NCI-H187 (cell line): Measurements from ENCODE around the gene FBLN1.
"Not testable (repeated sequence)": the region's sequence is repeated elsewhere in the genome, so short reads cannot be mapped to it uniquely, and the experiment has no call there.

ENCODE experiments used
- DNase-seq, 2 experiments: peaks; one replicate each; lab custom pipeline; 2025; lab: John Stamatoyannopoulos, UW

Gene FBLN1

DNA sequence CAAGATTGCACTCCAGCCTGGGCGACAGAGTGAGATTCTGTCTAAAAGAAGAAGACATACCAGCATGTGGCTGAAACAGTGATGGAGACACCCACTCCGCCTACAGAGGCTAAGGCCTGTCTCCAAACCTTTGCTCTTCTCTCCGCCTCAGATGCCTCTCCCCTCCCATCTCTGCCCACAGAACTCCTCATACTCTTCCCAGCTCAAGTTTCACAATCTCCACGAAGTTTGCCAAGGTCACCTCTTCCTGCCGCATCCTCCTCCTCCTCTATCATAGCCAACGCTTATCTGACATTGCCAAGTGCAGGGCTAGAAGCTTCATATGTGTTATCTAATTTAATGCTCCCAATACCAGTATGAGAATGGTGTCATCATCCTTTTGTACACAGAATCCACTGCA, 25.9 kb upstream of the FBLN1 start:
- DNase-seq = no peak

DNA sequence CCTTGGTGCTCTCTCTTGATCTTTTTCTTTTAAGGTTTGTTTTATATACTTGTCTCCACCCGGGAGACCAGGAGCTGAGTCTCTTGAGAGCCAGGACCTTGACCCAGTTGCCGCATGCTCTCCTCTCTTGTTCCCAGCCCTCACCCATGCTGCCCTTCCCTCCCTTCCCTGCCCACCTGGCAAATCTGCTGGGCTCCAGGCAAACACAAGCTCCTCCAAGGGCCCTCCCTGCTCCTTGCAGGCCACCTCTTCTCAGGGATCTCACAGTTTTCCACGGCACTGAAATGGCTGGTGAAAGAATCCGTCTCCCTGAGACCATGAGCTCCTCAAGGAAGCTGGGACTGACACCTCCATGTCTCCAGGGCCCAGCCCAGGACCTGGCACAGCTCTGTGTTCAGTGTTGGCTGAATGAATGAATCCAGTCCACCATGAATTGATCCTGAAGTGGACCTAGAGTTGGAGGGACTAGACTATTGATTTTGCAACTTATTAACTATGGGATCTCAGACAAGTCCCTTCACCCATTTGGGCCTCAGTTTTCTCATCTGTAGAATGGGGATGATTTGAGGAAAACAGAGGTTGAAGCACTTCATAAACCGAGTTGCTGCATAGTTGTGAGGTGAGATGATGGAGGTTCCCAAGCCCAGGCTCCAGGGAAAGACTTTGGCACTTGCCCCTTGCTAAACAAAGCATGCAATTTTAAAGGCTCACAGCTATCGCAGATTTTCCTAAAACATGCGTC, 25.1 kb upstream of the FBLN1 start:
- no peak for DNase-seq

DNA sequence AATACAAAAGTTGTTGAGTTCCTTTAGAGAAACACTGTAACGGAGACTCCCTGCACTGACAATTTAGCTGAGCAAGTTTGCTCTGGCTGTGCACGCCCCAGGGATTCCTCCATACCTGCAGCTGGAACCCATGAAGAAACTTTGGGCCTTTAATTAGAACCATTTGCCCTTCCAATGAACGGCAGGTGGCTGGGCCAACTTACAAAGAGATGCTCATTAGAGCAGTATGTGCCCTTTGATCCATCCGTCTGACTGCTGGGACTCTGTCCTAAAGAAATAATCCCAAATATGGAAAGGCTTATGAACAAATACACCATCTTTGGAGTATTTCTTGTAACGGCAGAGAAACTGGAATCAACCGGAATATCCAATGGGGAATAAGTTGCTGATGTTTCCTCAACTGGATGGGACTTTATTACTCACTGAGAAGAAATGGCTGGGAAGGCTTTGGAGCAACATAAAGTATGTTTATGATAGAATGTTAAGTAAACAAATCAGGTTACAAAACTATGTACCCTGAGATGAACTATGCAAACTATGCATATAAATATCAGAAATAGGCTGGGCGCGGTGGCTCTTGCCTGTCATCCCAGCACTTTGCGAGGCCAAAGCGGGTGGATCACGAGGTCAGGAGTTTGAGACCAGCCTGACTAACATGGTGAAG, 24.4 kb upstream of the FBLN1 start:
- DNase-seq = no peak

DNA sequence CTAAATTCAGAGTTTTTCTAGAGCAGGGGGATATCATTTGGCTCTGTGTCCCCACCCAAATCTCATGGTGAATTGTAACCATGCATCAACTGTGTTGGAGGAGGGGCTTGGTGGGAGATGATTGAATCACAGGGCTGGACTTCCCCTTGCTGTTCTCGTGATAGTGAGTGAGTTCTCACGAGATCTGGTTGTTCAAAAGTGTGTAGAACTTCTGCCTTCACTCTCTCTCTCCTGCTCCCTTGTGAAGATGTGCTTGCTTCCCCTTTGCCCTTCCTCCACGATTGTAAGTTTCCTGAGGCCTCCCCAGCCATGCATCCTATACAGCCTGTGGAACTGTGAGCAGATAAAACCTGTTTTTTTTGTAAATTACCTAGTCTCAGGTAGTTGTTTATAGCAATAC, 22.0 kb upstream of the FBLN1 start:
- no peak for DNase-seq

DNA sequence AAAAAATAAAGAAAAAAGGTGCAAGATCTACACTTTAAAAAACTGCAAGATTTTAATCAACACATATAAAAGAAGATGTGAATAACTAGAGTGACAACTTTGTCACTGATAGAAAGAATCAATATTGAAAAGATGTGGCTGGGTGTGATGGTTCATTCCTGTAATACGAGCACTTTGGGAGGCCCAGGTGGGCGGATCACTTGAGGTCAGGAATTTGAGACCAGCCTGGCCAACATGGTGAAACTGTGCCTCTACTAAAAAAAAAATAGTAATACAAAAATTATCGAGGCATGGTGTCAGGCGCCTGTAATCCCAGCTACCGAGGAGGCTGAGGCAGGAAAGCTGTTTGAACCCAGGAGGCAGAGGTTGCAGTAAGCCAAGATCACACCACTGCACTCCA, 21.0 kb upstream of the FBLN1 start:
- no peak for DNase-seq

DNA sequence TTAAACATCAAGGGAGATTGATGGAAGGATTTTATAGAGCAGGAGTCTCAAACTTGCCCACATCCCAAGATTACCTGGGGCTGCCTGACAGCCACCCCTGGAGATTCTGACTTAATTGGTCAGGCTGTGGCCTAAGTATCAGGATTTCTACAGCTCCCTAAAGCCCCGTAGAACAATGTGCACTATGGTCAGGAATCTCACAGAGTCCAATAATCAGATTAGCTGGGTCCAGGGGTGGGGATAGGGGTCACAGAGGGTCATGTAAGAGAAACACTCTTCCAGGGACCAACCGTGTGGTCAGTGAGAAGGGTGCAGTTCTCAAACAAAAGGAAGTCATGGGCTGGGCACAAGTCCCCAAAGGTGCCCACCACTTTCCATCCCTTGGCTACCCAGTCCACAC, 20.5 kb upstream of the FBLN1 start:
- no peak for DNase-seq

DNA sequence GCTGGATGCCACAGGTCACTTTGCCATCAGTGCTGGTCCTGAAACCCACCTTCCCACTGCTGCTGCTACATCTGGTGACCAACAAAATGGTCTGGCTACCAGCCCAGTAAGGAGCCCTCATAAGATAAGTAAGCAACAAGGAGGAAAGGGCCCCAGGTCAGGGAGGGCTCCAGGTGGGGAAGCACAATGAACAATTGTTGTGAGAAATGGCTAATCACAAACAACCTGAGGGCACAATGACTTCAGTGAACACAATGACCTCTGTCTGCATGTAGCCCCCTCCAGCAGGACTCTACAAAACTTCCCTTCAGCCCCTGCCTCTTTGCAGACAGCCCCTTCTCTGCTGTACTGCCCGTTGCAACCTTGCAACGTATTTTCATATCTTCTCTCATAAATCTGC, 19.4 kb upstream of the FBLN1 start:
- no peak for DNase-seq

DNA sequence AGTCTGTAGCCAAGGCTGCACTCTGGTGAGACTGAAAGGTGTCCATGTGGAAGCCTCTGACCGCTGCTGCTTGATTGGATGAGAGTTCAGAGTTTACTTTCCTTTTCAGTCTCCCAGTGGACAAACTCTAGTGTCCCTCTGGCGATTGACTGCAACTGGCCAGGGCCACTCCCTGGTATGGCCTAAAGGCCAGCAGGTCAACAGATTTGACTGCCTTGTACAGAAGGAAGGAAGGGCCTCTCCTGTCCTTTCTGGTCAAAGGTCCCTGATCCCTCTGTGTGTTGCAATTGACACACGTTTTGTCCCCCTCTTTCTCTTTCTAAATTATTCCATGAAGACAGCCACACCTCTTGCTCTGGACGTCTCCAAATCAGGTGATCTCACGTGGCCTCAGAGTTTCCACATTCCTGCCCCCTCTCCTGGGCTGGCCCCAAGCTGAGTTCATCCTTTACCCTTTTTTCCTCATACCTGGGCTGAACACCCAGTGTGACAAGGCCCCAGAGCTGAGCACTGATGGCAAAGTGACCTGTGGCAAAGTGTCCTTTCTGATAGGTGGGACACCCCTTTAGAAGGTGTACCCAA, 18.7 kb upstream of the FBLN1 start:
- DNase-seq = no peak

DNA sequence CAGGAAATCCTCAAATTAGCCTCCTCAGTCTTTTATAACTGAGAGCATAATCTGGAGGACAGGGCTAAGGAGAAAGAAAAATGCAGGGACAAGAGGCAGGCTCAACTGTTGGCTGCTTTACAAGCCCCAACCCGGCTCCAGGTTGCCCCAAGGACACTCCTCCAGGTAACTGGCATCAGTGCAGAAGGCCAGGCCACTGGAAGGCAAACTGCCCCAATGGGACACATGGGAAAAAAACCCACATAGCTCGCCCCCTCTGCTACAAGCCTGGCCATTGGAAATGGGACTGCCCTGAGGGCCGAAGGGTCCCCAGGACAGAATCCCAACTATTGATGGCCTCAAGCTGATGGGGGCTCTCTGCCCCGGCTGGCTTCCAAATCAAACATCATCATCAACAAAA, 17.9 kb upstream of the FBLN1 start:
- DNase-seq = no peak

DNA sequence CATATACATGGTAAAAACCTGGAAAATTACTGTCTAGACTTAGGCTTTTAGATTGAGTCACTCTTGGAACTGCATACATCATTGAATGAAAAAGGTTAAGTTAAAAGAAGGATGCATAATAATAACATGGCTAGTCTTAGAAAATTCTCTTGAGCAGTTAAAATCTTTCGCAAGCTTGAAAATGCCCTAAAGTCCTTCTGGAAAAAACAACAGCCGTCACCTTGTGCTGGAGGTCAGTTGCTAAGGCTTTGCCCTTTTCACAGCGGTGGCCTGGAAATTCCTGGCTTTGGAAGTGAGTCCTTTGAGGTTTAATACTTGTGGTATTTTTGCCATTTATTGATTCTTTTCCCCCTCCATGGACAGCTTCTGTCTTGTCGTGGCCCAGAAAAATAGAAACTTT, 17.4 kb upstream of the FBLN1 start:
- DNase-seq = no peak

DNA sequence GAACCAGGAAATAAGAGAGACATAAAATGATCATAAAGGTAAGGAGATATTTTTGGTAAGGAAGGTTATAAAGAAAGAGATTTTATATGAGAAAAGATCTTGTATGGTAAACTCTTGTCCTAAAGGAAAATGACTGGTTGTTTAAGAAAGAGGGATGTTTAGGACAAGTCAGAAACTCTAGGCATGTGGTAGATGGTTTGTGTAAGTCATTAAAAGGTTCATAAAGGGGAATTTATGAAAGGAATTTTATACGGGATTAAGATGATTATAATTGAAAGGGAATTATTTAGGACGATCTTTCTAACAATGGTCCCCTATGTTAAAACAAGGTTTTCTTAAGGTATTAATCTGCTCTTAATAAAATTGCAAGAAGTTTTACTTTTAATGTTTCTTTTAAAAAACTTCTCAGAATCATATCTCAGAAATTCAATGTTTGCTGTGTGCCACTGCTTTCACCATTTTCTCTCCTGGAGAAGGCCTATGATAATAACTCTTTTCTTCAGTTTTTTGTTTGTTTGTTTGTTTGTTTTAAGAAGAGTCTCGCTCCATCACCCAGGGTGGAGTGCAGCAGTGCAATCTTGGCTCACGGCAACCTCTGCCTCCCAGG, 13.8 kb upstream of the FBLN1 start:
- no peak for DNase-seq

DNA sequence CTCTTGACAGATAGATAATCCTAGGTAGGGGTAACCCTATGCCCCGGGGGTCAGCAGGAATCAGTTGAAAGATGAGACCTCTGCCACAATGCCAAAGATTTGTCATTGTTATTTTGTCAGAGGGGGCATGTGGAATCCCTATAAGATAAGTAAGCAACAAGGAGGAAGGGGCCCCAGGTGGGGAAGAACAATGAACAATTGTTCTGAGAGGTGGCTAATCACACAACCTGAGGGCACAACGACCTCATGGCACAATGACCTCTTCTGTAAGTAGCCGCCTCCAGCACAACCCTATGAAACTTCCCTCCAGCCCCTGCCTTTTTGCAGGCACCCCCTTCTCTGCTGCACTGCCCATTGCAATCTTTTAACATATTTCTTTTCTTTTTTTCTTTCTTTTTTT, 11.8 kb upstream of the FBLN1 start:
- DNase-seq = no peak

DNA sequence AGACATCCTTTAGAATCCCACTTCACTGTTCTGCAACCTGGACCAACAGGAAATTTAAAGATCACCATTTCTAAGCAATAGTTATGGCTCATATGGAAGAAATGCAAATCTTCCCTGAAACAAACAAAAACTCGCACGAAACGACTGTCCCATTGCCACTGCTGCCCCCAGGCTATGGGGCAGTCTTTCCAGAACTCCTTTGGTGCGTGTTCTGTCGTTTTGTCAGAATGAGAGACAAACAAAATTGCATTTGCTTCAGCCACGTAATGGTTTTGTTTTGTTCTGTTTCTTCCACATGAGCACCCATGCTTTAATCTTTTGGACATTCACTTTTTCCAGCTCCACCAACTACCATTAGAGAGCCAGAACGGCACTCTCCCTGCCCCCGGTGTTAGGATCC, 10.8 kb upstream of the FBLN1 start:
- no peak for DNase-seq

DNA sequence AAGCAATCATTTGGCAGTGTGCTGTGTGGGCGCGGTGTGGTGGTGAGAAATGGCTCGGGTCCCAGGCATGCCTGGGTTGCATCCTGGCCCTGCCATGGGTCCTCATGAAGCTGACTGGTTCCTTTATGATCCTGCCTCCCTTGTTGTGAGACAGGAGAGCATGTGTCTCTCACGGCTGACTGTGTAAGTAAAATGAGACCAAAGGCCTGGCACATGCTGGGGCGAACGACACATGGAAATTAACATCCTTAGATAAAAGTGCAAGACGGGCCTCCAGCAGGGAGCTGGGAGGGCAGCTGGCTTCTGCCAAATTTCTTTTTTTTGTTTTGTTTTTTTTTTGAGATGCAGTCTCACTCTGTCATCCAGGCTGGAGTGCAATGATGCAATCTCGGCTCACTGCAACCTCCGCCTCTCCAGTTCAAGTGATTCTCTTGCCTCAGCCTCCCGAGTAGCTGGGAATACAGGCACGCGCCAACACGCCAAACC, 9.4 kb upstream of the FBLN1 start:
- DNase-seq = no peak

DNA sequence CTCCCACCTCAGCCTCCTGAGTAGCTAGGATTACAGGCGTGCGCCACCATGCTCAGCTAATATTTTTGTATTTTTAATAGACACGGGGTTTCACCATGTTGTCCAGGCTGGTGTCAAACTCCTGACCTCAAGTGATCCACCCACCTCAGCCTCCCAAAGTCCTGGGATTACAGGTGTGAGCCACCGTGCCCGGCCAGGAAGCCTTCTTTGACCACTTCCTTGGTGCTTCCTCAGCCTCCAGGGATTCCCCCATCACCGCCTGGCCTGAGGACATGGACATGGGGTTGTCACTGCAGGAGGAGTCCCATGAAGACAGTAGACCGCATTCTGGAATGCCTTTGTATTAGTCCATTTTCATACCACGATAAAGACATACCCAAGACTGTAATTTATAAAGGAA, 8.4 kb upstream of the FBLN1 start:
- DNase-seq = not testable (repeated sequence)

DNA sequence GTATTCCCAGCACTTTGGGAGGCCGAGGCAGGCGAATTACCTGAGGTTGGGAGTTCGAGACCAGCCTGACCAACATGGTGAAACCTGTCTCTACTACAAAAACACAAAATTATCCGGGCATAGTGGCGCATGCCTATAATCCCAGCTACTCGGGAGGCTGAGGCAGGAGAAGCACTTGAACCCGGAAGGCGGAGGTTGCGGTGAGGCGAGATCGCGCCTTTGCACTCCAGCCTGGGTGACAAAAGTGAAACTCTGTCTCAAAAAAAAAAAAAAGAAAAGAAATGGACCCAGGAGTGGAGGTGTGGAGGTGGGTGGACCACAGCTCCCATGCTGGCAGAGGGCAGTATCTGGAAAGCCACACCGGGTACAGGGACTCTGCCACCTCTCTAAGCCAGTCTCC, 7.1 kb upstream of the FBLN1 start:
- DNase-seq = not testable (repeated sequence)

DNA sequence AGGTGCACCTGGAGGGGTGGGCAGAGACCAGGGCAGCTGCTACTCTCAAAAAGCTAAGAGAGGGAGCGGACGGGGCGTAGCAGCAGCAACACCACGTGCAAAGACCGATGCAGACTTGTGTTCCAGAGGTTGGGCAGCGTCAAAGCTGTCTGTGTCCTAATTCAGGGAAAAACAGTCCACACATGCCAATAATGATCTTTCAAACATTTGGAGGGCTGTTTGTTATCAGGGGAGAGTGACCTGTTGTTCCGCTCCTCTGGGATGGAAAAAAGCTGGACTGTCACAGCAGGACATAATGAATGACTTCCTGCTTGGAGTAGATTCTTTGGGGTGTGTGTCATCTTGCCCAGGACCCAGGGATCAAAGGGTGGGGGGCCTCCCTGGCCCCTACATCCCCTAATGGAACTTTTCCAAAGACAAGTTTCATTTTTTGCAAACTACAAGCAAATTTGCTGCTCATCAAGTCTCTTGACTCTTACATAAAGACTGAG, 6.2 kb upstream of the FBLN1 start:
- DNase-seq = no peak

DNA sequence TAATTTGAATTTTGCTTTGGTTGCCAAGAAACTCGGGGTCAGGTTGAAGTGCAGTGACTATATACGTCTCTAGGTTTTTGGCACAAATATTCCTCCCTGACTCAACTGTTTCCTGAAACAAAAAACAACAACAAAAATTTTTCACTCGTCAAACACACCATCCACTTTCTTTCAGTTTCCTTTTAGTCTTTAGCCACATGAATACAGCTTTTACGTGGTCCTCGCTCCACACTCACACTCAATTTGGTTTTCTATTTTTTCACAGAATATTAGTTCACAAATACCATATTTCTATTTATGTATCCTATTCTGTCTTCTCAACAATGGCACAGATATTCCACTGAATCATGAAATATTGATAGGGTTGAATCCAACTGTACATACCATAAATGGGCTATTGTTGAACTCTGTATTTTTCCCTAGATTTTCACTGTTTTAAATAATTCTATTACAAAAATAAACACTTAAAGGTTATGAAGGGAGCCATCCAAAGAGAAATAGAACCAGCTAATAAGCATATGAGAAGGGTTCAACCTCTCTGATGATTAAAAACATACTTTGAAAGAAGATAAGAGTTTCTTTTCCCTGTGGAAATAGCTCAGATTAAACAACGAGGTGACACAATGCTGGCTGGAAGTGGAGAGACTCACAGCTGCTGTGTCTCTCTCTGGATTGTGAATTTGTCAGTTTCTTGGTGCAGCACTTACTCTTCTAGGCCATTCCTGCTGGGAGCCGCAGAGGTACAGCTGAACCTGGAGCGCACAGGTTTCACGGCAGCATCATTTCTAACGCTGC, 5.1 kb upstream of the FBLN1 start:
- DNase-seq = no peak

DNA sequence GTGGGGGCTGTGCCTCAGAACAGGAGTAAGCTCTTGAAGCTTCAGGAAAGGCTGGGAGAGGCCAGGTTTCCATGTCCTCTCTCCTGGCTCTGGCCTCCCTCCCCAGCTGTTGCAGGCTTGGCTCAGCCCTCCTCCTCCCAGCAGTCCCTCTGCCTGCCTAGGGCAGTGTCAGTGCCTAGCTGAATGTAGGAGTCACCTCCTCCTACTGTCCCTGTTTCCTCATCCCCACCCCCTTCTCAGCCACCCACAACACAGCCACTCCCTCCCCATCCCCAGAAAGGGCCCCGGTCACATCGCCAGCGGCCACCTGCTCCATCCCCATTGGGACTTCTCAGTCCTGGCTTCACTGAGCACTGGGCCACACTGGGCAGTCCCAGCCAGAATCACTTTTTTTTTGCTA, 2.9 kb upstream of the FBLN1 start:
- no peak for DNase-seq

DNA sequence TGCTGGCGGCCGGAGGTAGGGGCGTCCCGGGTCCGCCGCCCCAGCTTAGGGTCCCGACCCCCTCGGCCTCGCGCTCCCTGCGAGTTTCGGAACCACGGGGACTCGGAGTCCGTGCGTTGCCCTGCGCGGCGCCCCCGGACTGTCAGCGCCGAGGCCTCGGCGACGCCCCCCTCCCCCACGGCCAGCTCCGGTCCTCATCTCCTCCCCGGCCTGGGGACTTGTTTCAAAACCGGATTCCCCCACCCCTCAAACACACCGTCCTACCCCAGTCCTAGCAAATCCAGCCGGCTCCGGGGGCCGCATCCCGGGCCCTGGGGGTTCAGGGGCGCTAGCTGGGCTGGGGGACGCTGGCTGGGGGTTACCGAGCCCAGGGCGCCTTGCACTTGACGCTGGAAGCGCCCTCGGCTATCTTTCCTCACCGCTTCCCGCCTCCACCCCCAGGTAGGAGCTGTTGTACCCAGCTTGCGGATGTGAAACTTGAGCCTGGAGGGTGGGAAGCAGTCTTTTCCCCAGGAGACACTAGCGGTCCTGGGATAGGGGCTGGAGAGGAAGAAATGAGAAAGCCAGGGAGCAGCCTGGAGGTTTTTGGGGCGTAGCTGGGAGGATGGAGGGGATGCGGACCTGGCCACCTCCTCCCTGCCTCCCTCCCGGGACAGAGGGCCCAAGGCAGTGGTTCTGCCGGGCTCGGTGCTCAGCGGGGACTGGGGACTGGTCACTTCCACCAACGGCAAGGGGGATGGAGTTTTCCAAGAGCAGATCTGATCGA, 550 bp downstream of the FBLN1 start:
- no peak for DNase-seq

DNA sequence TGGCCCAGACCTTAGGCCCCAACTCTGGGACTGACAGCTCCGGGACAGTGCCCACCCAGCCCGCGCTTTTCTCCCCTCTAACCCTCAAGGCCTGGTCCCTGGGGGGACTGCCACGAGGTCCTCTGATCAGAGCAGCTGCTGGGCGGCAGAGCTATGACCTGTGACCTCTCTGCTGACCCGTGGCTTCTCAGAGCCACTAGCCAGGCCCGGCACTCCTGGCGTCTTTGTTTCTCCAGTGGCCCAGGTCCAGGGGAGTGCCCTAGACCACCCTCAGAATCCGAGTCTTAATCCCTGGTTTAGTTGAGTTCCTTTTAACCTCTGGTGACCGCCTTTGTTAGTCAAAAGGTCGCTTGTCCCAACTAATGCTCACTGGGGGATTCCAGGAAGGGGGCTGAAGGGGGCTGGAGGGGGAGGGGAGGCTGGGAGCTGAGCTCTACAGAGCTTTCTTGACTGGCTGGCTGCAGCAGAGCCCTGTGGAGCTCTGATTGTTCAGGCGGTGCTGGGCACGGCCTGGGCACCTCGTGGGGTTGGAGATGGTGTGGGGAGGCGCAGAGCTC, 1.2 kb downstream of the FBLN1 start:
- no peak for DNase-seq
